ENCODE results near the gene MYB. TPM values are rescaled to one million over a fixed set of nuclear protein-coding genes. Genes with fewer than 3 reads are reported as not detected.

Gene MYB
- total RNA-seq, 4 donors from 2014 or later: 0.13 to 1.2 (median 0.93) TPM; not detected in 1

GRCh38 chr6:135212020-135212806, 31.1 kb downstream of the MYB start:
- 15 to 31% methylated on average over 3 of the region's 3 CpGs for WGBS, 2 donors (ENCODE audit: low coverage in 1 of 2)
- H3K27ac ChIP-seq: no peak overlapping the region
- H3K4me1 ChIP-seq: peaks cover 0 to 6% (median 3%) of the 10 kb centered on the region in 3 donors
- H3K9me3 ChIP-seq: no peaks in the 10 kb centered on the region
- TF ChIP-seq POLR2AphosphoS5 (IDR thresholded peaks at IDR 0.05) (no peak), CTCF (IDR thresholded peaks at IDR 0.05) (no peak), POLR2A (IDR thresholded peaks at IDR 0.05) (no peak), EP300 (IDR thresholded peaks at IDR 0.05) (no peak)
- H3K27me3 ChIP-seq: no peaks in the 10 kb centered on the region
- no peak for ATAC-seq
- H3K36me3 ChIP-seq: no peaks in the 10 kb centered on the region
- H3K4me3 ChIP-seq: no peak overlapping the region

DNA sequence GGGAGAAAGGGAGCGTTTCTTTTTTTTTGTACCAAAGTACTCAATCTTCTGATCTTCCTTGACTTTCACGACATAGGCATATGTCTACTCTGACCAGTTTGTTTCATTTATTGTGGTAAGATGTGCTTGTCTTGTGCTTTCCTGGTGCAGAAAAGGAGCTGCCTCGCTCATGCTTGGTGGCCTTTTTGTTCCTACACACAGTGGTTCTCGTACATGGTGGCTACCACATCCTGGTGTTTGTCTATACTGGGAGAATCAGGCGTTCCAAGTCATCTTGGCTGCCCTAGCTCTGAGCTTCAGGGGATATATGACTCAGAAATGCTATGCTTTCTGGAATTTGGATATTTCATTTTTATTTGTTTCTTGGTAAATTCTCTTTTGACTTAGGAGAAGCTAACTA, 31.8 kb downstream of the MYB start:
- H3K27ac ChIP-seq: no peak overlapping the region
- ATAC-seq: no peak
- no peaks in the 10 kb centered on the region for H3K9me3 ChIP-seq
- H3K27me3 ChIP-seq: no peaks in the 10 kb centered on the region
- 24 to 47% methylated on average over 2 to 5 of the region's 5 CpGs for WGBS, 2 donors (ENCODE audit: low coverage in 1 of 2)
- peaks cover 0 to 6% (median 3%) of the 10 kb centered on the region in 3 donors for H3K4me1 ChIP-seq
- TF ChIP-seq CTCF (IDR thresholded peaks at IDR 0.05) (no peak), EP300 (IDR thresholded peaks at IDR 0.05) (no peak), POLR2A (IDR thresholded peaks at IDR 0.05) (no peak), POLR2AphosphoS5 (IDR thresholded peaks at IDR 0.05) (no peak)
- no peak overlapping the region for H3K4me3 ChIP-seq
- H3K36me3 ChIP-seq: no peaks in the 10 kb centered on the region

DNA sequence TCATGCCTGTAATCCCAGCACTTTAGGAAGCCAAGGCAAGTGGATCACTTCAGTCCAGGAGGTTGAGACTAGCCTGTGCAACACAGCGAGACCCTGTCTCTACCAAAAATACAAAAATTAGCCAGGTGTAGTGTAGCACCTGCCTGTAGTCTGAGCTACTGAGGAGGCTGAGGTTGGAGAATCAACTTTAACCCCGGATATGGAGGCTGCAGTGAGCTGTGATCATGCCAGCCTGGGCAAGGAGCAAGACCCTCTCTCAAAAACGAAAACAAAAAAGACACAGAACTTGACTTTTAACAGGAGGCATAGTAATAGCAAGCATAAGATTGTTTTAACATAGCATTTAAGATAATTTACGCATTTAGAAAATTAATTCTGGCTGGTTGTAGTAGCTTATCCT, 32.5 kb downstream of the MYB start:
- no peak for ATAC-seq
- Histone ChIP-seq H3K27ac (no peak overlapping the region), H3K4me1 (peaks cover 0 to 6% (median 3%) of the 10 kb centered on the region in 3 donors), H3K4me3 (no peak overlapping the region), H3K36me3 (no peaks in the 10 kb centered on the region), H3K27me3 (no peaks in the 10 kb centered on the region), H3K9me3 (no peaks in the 10 kb centered on the region)
- TF ChIP-seq POLR2A (IDR thresholded peaks at IDR 0.05) (no peak), POLR2AphosphoS5 (IDR thresholded peaks at IDR 0.05) (no peak), EP300 (IDR thresholded peaks at IDR 0.05) (no peak), CTCF (IDR thresholded peaks at IDR 0.05) (no peak)
- WGBS, 2 donors (ENCODE audit: low coverage in 1 of 2): 70 to 88% methylated on average over 2 to 3 of the region's 4 CpGs

DNA sequence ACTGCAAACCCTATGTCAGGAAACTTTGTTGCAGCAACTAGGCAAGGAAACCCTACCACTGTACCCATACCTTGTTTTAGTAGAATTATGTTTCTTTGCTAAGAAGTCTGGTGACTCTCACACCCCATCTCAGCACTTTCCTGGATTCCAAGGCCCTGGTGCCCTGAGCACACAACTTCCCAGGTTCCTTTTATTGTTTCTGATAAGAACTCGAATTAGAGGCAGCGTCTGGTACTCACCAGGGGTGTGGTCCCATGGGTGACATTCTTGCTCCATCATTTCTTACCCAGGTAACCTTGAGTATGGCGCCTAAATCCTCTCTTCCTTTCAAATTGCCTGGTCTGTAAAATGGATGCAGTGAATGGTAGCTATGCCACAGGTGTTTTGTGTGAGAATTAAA, 34.1 kb downstream of the MYB start:
- no peak for ATAC-seq
- 83% methylated on average over 3 of the region's 3 CpGs; no CpG with 5 or more reads in 1 of the 2 donors for WGBS, 2 donors (ENCODE audit: low coverage in 1 of 2)
- no peak overlapping the region for H3K4me3 ChIP-seq
- no peaks in the 10 kb centered on the region for H3K27me3 ChIP-seq
- no peaks in the 10 kb centered on the region for H3K9me3 ChIP-seq
- no peak overlapping the region for H3K27ac ChIP-seq
- TF ChIP-seq POLR2A (IDR thresholded peaks at IDR 0.05) (no peak), EP300 (IDR thresholded peaks at IDR 0.05) (no peak), CTCF (IDR thresholded peaks at IDR 0.05) (no peak), POLR2AphosphoS5 (IDR thresholded peaks at IDR 0.05) (no peak)
- peaks cover 0 to 6% (median 3%) of the 10 kb centered on the region in 3 donors for H3K4me1 ChIP-seq
- no peaks in the 10 kb centered on the region for H3K36me3 ChIP-seq

GRCh38 chr6:135215563-135215962, 34.5 kb downstream of the MYB start:
- Histone ChIP-seq H3K27me3 (no peaks in the 10 kb centered on the region), H3K4me3 (no peak overlapping the region), H3K9me3 (no peaks in the 10 kb centered on the region), H3K27ac (no peak overlapping the region), H3K36me3 (no peaks in the 10 kb centered on the region), H3K4me1 (peaks cover 0 to 6% (median 3%) of the 10 kb centered on the region in 3 donors)
- TF ChIP-seq POLR2AphosphoS5 (IDR thresholded peaks at IDR 0.05) (no peak), EP300 (IDR thresholded peaks at IDR 0.05) (no peak), POLR2A (IDR thresholded peaks at IDR 0.05) (no peak), CTCF (IDR thresholded peaks at IDR 0.05) (no peak)
- 82 to 86% methylated on average over 6 of the region's 6 CpGs for WGBS, 2 donors (ENCODE audit: low coverage in 1 of 2)
- ATAC-seq: no peak
